D721Med (cell line): ENCODE measurements around the gene C19orf85.

Experiments used
- DNase-seq: peaks from one replicate; pipeline ENCODE4 v3.0.0; 2011; ENCODE audit warnings: low spot score; ENCODE audit not compliant: insufficient read length
- FAIRE-seq: peaks from 2 replicates; lab custom pipeline; 2011; peaks lifted over from hg19 to GRCh38; lab: Jason Lieb, UNC
- CTCF ChIP-seq: IDR thresholded peaks from 2 replicates; pipeline ENCODE4 v1.5.1; 2012; ENCODE audit warnings: mild to moderate bottlenecking, control low read depth; ENCODE audit not compliant: insufficient read depth; ENCODE audit errors: missing control alignments

The C19orf85 gene

GRCh38 chr19:55434356-55434919 is 30.1 kb downstream of the C19orf85 start:
- DNase-seq (no peak), FAIRE-seq (no peak)
- no peak for TF ChIP-seq CTCF

GRCh38 chr19:55433292-55433691 is 31.3 kb downstream of the C19orf85 start:
- TF ChIP-seq CTCF: no peak
- FAIRE-seq: no peak
- DNase-seq: no peak

- DNase-seq (no peak), FAIRE-seq (no peak)
- TF ChIP-seq CTCF: no peak
Observed at GRCh38 chr19:55432241-55432959, 32.2 kb downstream of the C19orf85 start.

- FAIRE-seq (no peak), DNase-seq (no peak)
- no peak for TF ChIP-seq CTCF
Observed at GRCh38 chr19:55431183-55431582, 33.4 kb downstream of the C19orf85 start.

- FAIRE-seq (no peak), DNase-seq (no peak)
- TF ChIP-seq CTCF: no peak
Observed at GRCh38 chr19:55426042-55426441, 38.5 kb downstream of the C19orf85 start.

- no peak for FAIRE-seq
Observed at GRCh38 chr19:55424518-55424917, 40.0 kb downstream of the C19orf85 start.

More at GRCh38 chr19:55424518-55424917, 40.0 kb downstream of the C19orf85 start:
- DNase-seq: no peak
- TF ChIP-seq CTCF: no peak
